Ramos (cell line): ENCODE measurements around the gene RAB34.

Experiments used
- in situ Hi-C: fragments of 300-500 bp; cut with MboI; formaldehyde crosslinking; loops from one replicate; pipeline ENCODE4 v1.14.3; 2022; ENCODE audit warnings: low sequenced_read_pairs; ENCODE audit not compliant: unreplicated experiment

RAB34 gene, protein sequence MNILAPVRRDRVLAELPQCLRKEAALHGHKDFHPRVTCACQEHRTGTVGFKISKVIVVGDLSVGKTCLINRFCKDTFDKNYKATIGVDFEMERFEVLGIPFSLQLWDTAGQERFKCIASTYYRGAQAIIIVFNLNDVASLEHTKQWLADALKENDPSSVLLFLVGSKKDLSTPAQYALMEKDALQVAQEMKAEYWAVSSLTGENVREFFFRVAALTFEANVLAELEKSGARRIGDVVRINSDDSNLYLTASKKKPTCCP

DNA sequence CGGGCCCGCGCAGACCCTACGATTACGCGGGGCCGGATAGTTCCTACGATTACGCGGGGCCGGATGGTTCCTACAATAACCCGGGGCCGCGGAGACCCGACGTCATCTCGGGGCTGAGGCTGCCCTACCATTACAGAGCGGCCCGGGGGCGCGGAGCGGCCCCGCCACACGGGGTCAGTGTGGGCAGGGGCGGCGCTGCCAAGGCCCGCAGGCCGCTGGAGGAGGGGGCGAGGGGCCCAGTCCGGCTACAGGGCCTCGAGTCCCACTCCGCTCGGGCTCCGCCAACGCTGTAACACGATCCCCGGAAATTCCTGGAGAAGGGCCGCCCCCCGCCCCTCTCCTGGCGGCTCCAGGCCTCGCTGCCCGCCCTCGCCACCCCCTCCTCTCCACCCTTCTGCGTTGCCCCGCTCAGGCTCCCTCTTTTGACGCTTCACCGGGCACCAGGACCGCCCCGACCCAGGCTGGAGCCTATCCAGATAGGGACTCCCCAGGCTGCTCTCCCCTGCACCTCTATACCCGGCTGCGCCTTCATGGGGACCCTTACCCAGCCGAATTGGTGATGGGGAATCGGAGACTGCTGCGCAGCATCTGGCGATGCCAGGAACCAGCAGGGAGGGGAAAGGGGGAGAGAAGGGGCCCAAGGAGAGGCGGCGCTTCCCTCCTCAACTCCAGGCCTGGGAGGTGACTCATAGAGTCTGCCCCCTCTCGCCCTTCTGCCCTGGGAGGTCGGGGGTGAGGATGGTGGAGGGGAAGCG is at the start of gene RAB34:
TSS of gene RAB34 (minus strand) at position 291 of the 755 bp plus-strand sequence. CDS start 602 bp downstream, outside the sequence.
- in situ Hi-C loops = no loop called here

DNA sequence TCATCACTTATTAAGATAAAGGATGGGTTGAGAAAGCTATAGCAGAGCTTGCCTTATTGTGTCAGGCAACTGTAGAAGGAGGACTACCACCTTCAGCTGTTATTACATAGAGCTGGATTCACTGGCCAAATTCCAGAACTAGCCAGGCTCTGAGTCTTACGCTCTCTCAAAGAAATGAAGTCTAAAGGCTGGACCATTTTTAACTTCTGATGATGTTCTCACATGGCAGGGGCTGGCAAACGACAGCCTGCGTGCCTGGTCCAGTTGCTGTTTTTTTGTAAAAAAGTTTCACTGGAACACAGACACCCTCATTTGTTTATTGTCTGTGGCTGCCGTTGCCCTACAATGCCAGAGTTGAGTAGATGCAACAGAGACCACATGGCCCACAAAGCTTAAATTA is 47.4 kb upstream of the RAB34 start:
- in situ Hi-C loops = no loop called here

GRCh38 chr17:28763804-28764266 is 46.2 kb upstream of the RAB34 start:
- in situ Hi-C loops = no loop called here

DNA sequence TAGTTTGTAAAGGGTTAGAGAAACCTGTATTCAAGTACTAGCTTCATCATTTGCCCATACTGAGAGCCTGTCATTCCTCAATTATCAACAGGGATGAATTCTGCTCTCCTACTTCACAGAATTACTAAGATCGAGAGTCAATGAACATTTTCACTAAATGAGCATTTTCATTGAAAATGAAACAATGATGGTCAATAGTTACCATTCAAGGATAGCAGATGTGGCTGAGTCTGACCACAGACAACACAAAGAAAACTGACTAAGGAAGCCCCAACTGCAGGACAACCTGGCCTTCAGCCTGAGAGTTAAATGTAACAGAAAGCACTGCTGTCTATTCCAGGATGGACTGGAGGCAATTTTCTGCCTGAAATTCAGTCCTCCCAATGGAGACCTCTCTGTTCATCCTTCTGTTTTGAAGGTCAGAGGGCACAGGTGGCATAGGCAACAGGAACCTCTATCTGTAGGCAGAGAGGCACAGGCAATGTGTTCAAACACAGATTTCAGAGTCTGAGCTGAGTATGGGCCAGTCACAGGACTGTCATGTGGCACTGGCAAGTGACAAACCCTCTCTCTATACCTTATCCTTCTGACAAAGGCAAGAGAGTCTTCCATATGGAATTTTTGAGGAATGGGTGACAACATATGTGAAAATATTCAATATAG is 45.6 kb upstream of the RAB34 start:
- in situ Hi-C loops = no loop called here

- in situ Hi-C loops = no loop called here
Observed at GRCh38 chr17:28760601-28761562, 43.2 kb upstream of the RAB34 start.

- in situ Hi-C loops = loop anchor here (5.0 kb wide), 1 partner anchor 158 kb away; no protein-coding TSS in a partner anchor
Observed at GRCh38 chr17:28759256-28759865, 41.7 kb upstream of the RAB34 start.

- in situ Hi-C loops = loop anchor here (5.0 kb wide), 1 partner anchor 159 kb away; no protein-coding TSS in a partner anchor
Observed at GRCh38 chr17:28758411-28759121, 40.9 kb upstream of the RAB34 start.

DNA sequence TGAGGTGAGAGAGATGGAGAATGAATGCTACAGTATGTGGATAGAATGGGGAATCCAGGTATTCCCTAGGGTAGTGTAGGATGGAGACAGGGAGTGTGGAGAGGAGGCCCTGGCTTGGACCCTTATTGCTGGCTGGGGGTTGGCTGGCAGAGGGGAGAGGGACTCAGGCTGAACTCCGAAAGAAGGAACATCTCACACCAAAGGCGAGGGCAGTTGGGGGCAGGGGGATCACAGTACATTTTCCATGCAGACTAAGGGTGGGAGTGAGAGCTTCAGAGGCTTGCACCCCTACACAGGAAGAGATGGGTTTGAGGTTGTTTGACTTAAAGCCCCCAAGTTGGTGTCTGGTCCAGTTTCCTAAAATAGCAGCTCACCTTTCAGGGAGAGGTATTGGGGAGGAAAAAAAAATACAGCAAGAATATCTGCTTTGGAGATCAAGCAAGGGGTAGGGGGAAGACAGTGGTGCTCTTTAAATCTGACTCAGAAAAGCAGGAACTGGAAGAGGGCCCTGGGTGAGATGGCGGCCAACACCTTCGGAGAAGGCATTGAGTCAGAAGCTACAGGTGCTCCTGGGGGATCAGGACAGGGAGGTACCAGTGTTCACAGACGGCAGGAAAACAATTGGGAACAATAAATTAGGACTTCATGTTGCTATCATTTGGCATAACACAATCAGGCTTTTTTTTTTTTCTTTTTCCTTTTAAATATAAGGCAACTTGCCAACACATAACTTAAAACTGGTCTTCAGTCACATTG is 38.6 kb upstream of the RAB34 start:
- in situ Hi-C loops = loop anchor here (5.0 kb wide), 1 partner anchor 161 kb away; no protein-coding TSS in a partner anchor

DNA sequence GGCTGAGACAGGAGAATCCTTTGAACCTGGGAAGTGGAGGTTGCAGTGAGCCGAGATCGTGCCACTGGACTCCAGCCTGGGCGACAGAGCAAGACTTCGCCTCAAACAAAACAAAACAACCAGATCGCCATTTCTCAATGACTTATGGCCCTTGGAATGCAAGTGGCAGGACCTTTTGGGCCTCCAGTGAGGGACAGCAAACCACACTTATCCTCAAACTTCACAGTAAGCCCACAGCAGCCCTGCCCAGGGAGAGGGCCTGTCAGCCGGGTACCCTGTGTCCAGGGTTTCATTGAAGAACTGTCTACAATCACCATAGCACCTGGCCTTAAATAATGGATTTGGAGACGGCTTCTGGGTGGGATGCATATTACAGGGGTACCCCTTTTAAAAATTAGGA is 37.8 kb upstream of the RAB34 start:
- in situ Hi-C loops = loop anchor here (5.0 kb wide), 1 partner anchor 162 kb away; no protein-coding TSS in a partner anchor

GRCh38 chr17:28751600-28752366 is 34.1 kb upstream of the RAB34 start:
- in situ Hi-C loops = no loop called here

DNA sequence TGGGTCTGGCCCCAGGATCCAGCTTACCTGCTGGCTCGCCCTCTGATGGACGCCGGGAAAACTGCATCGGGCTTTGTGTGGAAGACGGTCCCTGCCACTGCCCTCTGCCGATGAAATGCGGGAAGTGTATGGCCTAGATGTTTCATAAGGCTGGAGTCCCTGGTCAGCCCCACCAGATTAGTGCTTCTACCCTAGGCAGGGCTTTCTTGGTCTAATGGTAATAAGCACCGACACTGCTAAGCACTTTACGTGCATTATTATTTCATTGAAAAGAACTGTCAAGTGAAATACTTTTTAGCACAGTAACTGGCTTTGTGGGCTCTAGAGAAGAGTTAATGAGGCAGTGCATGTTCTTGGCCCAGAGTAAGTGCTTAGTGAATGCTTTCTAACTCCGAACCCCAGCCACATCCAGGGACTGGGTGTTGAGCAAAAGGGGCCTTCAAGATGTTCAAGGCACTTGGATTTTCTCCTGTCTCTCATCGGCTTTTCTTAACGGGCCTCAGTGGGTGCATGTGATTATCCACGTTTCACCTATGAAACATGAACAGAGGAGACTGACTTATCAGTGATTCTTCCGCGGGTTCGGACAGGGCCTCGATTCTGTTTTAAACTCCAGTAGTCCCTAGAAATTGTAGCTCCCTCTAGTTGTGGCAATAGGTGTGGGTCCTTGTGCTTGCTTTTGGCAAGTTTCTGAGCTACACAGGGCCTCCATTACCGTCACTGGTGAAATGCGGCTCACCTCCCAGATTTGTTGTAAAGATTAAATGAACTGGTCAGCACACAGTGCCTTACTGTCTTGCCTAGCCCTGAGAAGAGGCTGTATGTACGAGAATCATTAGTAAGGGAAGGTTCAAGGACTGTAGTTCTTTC is 32.7 kb upstream of the RAB34 start:
- in situ Hi-C loops = no loop called here

- in situ Hi-C loops = loop anchor here (25.0 kb wide), 2 partner anchors 813 to 963 kb away; partner anchors contain the start of genes ABHD15 and TP53I13
Observed at GRCh38 chr17:28749516-28750177, 32.0 kb upstream of the RAB34 start.

GRCh38 chr17:28748852-28749515 is 31.3 kb upstream of the RAB34 start:
- in situ Hi-C loops = loop anchor here (25.0 kb wide), 2 partner anchors 813 to 963 kb away; partner anchors contain the start of genes ABHD15 and TP53I13

GRCh38 chr17:28747801-28748750 is 30.4 kb upstream of the RAB34 start:
- in situ Hi-C loops = loop anchor here (25.0 kb wide), 2 partner anchors 814 to 964 kb away; partner anchors contain the start of genes ABHD15 and TP53I13
